ENCODE results near the gene SHB.

DNA sequence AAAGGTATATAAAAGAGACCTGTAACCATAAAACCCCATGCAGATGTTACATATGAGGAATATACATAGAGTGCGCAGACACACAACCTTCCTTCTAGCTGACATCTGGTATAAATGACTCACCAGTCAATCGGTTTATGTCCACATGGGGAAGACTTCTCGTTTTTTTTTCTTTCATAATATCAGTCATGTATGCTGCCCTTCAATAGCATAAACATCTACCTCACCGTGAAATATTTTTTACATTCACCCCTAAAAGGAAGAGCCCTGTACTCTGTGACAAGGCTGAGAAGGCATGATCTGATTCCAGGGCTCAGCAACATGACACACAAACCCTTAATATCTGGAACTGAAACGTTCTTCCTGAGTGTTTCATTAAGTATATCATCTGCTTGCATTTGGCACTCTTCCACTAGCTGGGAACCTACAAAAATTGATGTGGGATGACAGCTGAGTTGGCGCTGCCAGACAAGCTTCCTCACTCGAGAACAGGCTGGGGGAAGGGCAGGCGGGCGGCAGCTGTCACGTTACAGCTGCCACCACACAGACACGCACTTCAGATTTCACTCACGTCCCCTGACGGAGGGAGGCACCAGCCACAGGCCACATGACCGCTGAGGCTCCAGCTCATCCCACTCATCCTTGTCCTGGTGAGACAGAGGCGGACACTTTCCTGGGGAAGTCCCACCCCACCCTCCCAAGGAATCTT is 74.2 kb downstream of the SHB start:
- no peak for TF ChIP-seq SUZ12 (IDR thresholded peaks at IDR 0.05; ENCODE audit: low read length)
- no peak for TF ChIP-seq HDAC2 (IDR thresholded peaks at IDR 0.05; ENCODE audit: borderline replicate concordance in 1 of 2, low read depth in 2 of 2, low read length in 2 of 2)
- no peak for TF ChIP-seq EZH2 (IDR thresholded peaks at IDR 0.05; ENCODE audit: low read depth, low read length, severe bottlenecking)
- TF ChIP-seq TEAD4 (IDR thresholded peaks at IDR 0.05; ENCODE audit: low read depth, low read length), result no peak
- no peak for TF ChIP-seq SRF (IDR thresholded peaks at IDR 0.05; ENCODE audit: low read depth, low read length)
- TF ChIP-seq, protein P1, sequence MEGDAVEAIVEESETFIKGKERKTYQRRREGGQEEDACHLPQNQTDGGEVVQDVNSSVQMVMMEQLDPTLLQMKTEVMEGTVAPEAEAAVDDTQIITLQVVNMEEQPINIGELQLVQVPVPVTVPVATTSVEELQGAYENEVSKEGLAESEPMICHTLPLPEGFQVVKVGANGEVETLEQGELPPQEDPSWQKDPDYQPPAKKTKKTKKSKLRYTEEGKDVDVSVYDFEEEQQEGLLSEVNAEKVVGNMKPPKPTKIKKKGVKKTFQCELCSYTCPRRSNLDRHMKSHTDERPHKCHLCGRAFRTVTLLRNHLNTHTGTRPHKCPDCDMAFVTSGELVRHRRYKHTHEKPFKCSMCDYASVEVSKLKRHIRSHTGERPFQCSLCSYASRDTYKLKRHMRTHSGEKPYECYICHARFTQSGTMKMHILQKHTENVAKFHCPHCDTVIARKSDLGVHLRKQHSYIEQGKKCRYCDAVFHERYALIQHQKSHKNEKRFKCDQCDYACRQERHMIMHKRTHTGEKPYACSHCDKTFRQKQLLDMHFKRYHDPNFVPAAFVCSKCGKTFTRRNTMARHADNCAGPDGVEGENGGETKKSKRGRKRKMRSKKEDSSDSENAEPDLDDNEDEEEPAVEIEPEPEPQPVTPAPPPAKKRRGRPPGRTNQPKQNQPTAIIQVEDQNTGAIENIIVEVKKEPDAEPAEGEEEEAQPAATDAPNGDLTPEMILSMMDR (IDR thresholded peaks at IDR 0.05; ENCODE audit: control extremely low read depth in 1 of 3, insufficient read depth in 1 of 3, low read depth in 1 of 3, low read length in 3 of 3), result no peak
- no peak for TF ChIP-seq NRF1 (IDR thresholded peaks at IDR 0.05; ENCODE audit: low read depth, low read length)
